GM12801 (cell line): ENCODE data around the gene SH3BP4.

ENCODE experiments used
- TF ChIP-seq, protein P1 (sequence below): IDR thresholded peaks from one replicate; pipeline ENCODE4 v1.5.1; 2011; ENCODE audit warnings: control low read depth; ENCODE audit not compliant: insufficient read length; ENCODE audit errors: extremely low read depth

Gene SH3BP4

GRCh38 chr2:235009081-235009480 lies 57.3 kb downstream of the SH3BP4 start:
- TF ChIP-seq, protein P1, sequence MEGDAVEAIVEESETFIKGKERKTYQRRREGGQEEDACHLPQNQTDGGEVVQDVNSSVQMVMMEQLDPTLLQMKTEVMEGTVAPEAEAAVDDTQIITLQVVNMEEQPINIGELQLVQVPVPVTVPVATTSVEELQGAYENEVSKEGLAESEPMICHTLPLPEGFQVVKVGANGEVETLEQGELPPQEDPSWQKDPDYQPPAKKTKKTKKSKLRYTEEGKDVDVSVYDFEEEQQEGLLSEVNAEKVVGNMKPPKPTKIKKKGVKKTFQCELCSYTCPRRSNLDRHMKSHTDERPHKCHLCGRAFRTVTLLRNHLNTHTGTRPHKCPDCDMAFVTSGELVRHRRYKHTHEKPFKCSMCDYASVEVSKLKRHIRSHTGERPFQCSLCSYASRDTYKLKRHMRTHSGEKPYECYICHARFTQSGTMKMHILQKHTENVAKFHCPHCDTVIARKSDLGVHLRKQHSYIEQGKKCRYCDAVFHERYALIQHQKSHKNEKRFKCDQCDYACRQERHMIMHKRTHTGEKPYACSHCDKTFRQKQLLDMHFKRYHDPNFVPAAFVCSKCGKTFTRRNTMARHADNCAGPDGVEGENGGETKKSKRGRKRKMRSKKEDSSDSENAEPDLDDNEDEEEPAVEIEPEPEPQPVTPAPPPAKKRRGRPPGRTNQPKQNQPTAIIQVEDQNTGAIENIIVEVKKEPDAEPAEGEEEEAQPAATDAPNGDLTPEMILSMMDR: no peak

DNA sequence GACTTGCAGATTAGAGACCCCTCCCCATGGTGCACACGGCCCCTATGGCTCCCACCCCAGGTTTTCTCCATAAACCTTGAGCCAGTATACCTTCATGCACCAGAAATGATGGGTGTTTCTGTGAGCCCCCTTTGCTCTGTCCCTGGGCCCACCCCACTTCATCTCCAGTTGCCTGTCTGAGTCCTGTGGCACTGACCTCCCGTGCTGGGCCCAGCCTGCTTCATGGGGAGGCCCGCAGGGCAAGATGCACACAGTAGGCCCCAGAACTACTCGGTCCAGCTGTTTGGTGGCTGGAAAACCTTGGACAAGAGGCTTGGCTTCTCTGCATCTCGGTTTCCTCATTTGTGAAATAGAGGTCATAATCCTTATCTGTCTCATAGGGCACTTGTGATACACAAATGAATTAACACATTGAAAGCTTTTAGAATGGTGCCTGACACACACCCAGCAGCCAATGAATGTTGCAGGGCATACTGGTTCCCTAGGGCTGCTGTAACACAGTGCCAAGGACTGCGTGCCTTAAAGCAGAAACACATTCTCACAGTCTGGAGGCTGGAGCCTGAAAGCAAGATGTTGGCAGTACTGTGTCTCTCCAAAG lies 58.4 kb downstream of the SH3BP4 start:
- TF ChIP-seq, protein P1: no peak

- TF ChIP-seq, protein P1: no peak
Measured at GRCh38 chr2:235011607-235011928, 59.8 kb downstream of the SH3BP4 start.

DNA sequence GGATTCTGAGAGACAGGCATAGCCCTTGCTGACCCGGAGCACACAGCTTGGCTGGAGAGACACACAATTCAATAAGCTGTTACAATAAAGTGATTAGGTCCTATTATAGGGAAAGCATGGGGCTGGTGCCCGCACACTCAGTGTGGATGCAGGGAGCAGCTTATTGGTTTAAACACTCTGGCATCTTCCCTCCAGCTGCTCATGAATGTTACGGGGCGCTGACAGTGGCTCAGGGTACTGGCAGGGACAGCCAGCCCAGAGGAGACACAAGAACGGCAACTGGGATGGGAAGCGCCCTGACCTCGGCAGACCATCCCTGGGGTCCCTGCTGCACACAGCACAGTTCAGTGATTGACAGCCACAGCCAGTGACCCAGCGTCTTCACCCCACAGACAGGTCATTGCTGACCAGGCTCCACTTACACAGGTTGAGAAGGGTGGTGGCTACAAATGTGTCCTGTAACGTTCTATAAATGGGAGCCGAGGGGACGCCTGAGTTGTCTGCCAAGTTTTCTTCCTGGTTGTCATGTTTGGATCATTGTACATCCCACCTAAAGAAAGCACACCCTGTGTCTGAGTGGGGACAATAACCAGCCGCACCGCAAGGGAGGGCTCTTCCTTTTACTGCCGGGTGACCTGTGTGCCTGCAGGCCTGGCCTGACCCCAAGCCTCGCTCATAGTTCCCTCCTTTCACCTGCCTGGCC lies 60.3 kb downstream of the SH3BP4 start:
- TF ChIP-seq, protein P1: no peak

- TF ChIP-seq, protein P1: no peak
Measured at GRCh38 chr2:235017441-235017840, 65.6 kb downstream of the SH3BP4 start.

DNA sequence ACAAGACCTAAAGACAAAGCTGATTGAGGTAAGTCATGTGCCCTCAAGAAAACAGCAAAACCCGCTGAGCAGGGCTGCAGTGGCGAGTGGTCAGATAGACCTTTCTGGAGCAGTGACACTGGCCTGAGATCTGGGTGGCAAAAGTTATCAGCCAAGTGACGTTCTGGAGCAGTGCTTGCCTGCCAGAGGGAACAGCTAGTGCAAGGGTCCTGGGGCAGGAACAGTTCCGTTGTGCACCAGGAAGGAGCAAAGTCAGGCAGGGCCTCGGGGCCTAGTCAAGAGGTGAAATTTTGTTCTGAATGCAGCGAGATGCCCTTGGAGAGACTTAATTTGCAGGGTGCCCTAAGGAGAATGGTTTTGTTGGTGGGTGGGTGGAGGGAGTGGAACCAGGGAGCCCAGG lies 67.0 kb downstream of the SH3BP4 start:
- TF ChIP-seq, protein P1: no peak

DNA sequence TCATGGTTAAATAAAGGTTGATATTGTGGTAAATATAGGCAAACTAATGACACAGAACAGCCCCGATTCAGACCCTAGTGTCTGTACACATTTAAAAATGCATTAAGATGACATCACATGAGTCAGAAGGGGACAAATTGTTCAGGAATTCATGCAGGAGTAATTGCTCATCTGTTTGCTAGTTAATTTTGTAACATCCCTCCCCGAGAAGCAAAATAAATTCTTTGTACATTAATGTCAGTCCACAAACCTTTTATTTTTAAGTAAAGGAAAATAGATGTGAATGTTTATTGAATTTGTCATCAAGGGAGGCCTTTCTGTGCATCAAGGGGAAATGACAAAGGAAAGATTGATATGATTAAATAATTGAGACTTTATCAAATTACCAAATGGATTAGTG lies 69.9 kb downstream of the SH3BP4 start:
- TF ChIP-seq, protein P1: no peak
